HCT116 (cell line): ENCODE results near the gene RGN. TPM values are rescaled to one million over a fixed set of nuclear protein-coding genes. Genes with fewer than 3 reads are reported as not detected.
"Not testable (repeated sequence)": the region's sequence is repeated elsewhere in the genome, so short reads cannot be mapped to it uniquely, and the experiment has no call there.

ENCODE experiments used
- ATAC-seq: fragments of 200-7000 bp; cut with Tn5 transposase; 2 replicates; pipeline ENCODE4 v1.9.1; 2020; ENCODE audit warnings: mild to moderate bottlenecking, moderate library complexity
- BruUV-seq: library from RNA; stranded (reverse); fragments of 400-500 nt; replicated peaks from 2 replicates; lab custom pipeline; 2021; lab: Mats Ljungman, UMichigan
- CTCF ChIA-PET: fragments of 300-600 bp; sonication (Branson Sonifier 250); formaldehyde crosslinking; loops from one replicate; lab custom pipeline; 2021; ENCODE audit warnings: antibody characterized with exemption; lab: Charles Lee
- POLR2A ChIA-PET: fragments of 300-600, 350-600 bp; sonication (Branson Sonifier 250); formaldehyde crosslinking; loops from one replicate; lab custom pipeline; 2021; ENCODE audit warnings: antibody characterized with exemption; lab: Charles Lee
- RAD21 ChIA-PET, 2 experiments: fragments of 300-600 bp; sonication (Branson Sonifier 250); formaldehyde crosslinking; loops; one replicate each; lab custom pipeline; 2023; ENCODE audit warnings: low total read pairs in 2 of 2; ENCODE audit not compliant: uncharacterized antibody in 2 of 2, unreplicated experiment in 2 of 2, low non-redundant PET in 1 of 2; lab: Charles Lee
- DNase-seq: peaks from one replicate; pipeline ENCODE4 v3.0.0-alpha.2; 2010; ENCODE audit warnings: low read depth, low spot score
- H2AFZ ChIP-seq: fragments of 200-600 bp; shearing (Covaris generic), sonication (generic); 2 replicates; pipeline ENCODE4 v1.6.1; 2017; ENCODE audit warnings: low read depth, mixed run types, mixed read lengths, antibody characterized with exemption, low read length; ENCODE audit not compliant: poor library complexity, severe bottlenecking
- H3K27ac ChIP-seq: 2 replicates; pipeline ENCODE4 v1.5.1; 2012; ENCODE audit warnings: low read depth, low read length
- H3K27me3 ChIP-seq: fragments of 200-600 bp; sonication (generic); 2 replicates; pipeline ENCODE4 v1.6.1; 2016; ENCODE audit warnings: mixed run types, low read length, mixed read lengths; ENCODE audit not compliant: insufficient read depth
- H3K36me3 ChIP-seq, 2 experiments: fragments of 200-500 bp in 1 of 2; fragments of 200-600 bp in 1 of 2; sonication (Bioruptor generic) in 1 of 2; sonication (generic) in 1 of 2; 2 replicates each; pipeline versions ENCODE4 v1.5.1 to v1.6.1; 2014 to 2016; ENCODE audit warnings: low read length in 2 of 2, inconsistent platforms in 1 of 2, mixed read lengths in 1 of 2, mixed run types in 1 of 2; ENCODE audit not compliant: insufficient read depth in 2 of 2, control insufficient read depth in 1 of 2
- H3K4me1 ChIP-seq, 2 experiments: fragments of 200-600 bp in 1 of 2; sonication (generic) in 1 of 2; 2 replicates each; pipeline versions ENCODE4 v1.5.1 to v1.6.1; 2012 to 2017; ENCODE audit warnings: low read length in 2 of 2, inconsistent platforms in 1 of 2, mild to moderate bottlenecking in 1 of 2, mixed read lengths in 1 of 2, mixed run types in 1 of 2, moderate library complexity in 1 of 2; ENCODE audit not compliant: insufficient read depth in 2 of 2, control insufficient read depth in 1 of 2
- H3K4me2 ChIP-seq: fragments of 200-600 bp; sonication (generic); 2 replicates; pipeline ENCODE4 v1.6.1; 2017; ENCODE audit warnings: mixed run types, low read length, mixed read lengths
- H3K4me3 ChIP-seq, 2 experiments: fragments of 200-600 bp in 1 of 2; sonication (generic) in 1 of 2; replicated peaks in 1 of 2; 2 replicates each; pipeline ENCODE4 v1.5.1; 2011 to 2016; ENCODE audit warnings: low read length in 2 of 2, control low read depth in 1 of 2, low read depth in 1 of 2, mild to moderate bottlenecking in 1 of 2, mixed read lengths in 1 of 2, mixed run types in 1 of 2
- H3K79me2 ChIP-seq: fragments of 200-600 bp; sonication (generic); 2 replicates; pipeline ENCODE4 v1.6.1; 2017; ENCODE audit warnings: mild to moderate bottlenecking, mixed run types, low read length, moderate library complexity, mixed read lengths; ENCODE audit not compliant: insufficient read depth
- H3K9ac ChIP-seq: fragments of 200-600 bp; sonication (generic); 2 replicates; pipeline ENCODE4 v1.6.1; 2016; ENCODE audit warnings: low read length, mixed read lengths
- H3K9me2 ChIP-seq: fragments of 200-600 bp; sonication (generic), shearing (Covaris generic); 2 replicates; pipeline ENCODE4 v1.6.1; 2017; ENCODE audit warnings: mixed run types, mild to moderate bottlenecking, moderate library complexity; ENCODE audit not compliant: insufficient read depth
- H3K9me3 ChIP-seq, 2 experiments: fragments of 200-500 bp in 1 of 2; fragments of 200-600 bp in 1 of 2; sonication (Bioruptor generic) in 1 of 2; sonication (generic) in 1 of 2; 2 replicates each; pipeline ENCODE4 v1.6.1; 2014 to 2017; ENCODE audit warnings: low read length in 2 of 2, mixed read lengths in 2 of 2, inconsistent platforms in 1 of 2, low read depth in 1 of 2, mild to moderate bottlenecking in 1 of 2, mixed run types in 1 of 2, moderate library complexity in 1 of 2; ENCODE audit not compliant: control insufficient read depth in 1 of 2, insufficient read depth in 1 of 2
- H4K20me1 ChIP-seq: fragments of 200-600 bp; sonication (generic), shearing (Covaris generic); 2 replicates; pipeline ENCODE4 v1.6.1; 2017; ENCODE audit warnings: mixed run types, mild to moderate bottlenecking, moderate library complexity; ENCODE audit not compliant: insufficient read depth
- intact Hi-C: fragments of 100-400 bp; cut with micrococcal nuclease; formaldehyde crosslinking; loops from 2 replicates; pipeline ENCODE4 v1.10.0; 2022
- total RNA-seq: library from RNA; stranded (reverse); gene quantifications from one replicate; pipeline ENCODE4 v1.2.1, GENCODE V29; 2021; ENCODE audit not compliant: unreplicated experiment

The RGN gene
- total RNA-seq, 1 experiment from 2014 or later = not detected

GRCh38 chrX:47116551-47117110 is 38.4 kb downstream of the RGN start:
- H3K9me2 ChIP-seq, H3K27me3 ChIP-seq, H3K79me2 ChIP-seq, H3K36me3 ChIP-seq, H3K9me3 ChIP-seq, CTCF ChIA-PET, H3K4me3 ChIP-seq, BruUV-seq, H3K4me1 ChIP-seq, H3K4me2 ChIP-seq, H3K9ac ChIP-seq, intact Hi-C loops, DNase-seq, H2AFZ ChIP-seq, H4K20me1 ChIP-seq, ATAC-seq, POLR2A ChIA-PET, RAD21 ChIA-PET, H3K27ac ChIP-seq: not testable (repeated sequence)

- H3K4me1 ChIP-seq, BruUV-seq, H4K20me1 ChIP-seq, intact Hi-C loops, H3K9ac ChIP-seq, POLR2A ChIA-PET, CTCF ChIA-PET, H3K9me3 ChIP-seq, H3K4me2 ChIP-seq, H3K36me3 ChIP-seq, H3K4me3 ChIP-seq, RAD21 ChIA-PET, H2AFZ ChIP-seq, DNase-seq, ATAC-seq, H3K27me3 ChIP-seq, H3K27ac ChIP-seq, H3K79me2 ChIP-seq, H3K9me2 ChIP-seq: not testable (repeated sequence)
Measured at GRCh38 chrX:47124466-47124865, 46.2 kb downstream of the RGN start.
